Peyer's patch (tissue), 4 donors: ENCODE data around the gene LPIN1.

Experiments used
- CTCF ChIP-seq, 6 experiments: fragments of 450-650 bp in 4 of 6; fragments of 200-600 bp in 2 of 6; sonication (generic) in 1 of 6; IDR thresholded peaks; one replicate each; pipeline ENCODE4 v1.5.1; 2017 to 2019; ENCODE audit warnings: antibody characterized with exemption in 6 of 6, mild to moderate bottlenecking in 3 of 6, moderate library complexity in 1 of 6
- POLR2A ChIP-seq, 2 donors: fragments of 450-650 bp; IDR thresholded peaks; one replicate each; pipeline ENCODE4 v1.5.1; 2017; ENCODE audit warnings: antibody characterized with exemption in 2 of 2, mild to moderate bottlenecking in 2 of 2, moderate library complexity in 2 of 2

GRCh38 chr2:11738589-11739436, 7.6 kb upstream of the LPIN1 start:
- TF ChIP-seq CTCF (IDR thresholded peaks at IDR 0.05) (peak in 4 of 6 experiments; percentile 37 to 53 (median 52)), POLR2A (IDR thresholded peaks at IDR 0.05) (no peak)
